Stimulated activated CD4-positive, alpha-beta T cell treated with anti-CD3 and anti-CD28 coated beads, Interleukin-12 subunit alpha, Interleukin-12 subunit beta, amount 100 ng/mL, for 48 hours (primary cell): ENCODE measurements around the gene WSB1.

Source experiments
- DNase-seq, 3 donors: peaks; one replicate each; pipeline ENCODE4 v3.0.0-alpha.2; 2020; ENCODE audit warnings: low read depth in 2 of 3, low spot score in 1 of 3

The WSB1 gene

GRCh38 chr17:27354491-27355081 is 60.7 kb downstream of the WSB1 start:
- DNase-seq = no peak

GRCh38 chr17:27355419-27355818 is 61.5 kb downstream of the WSB1 start:
- no peak for DNase-seq

- no peak for DNase-seq
Measured at GRCh38 chr17:27356091-27356705, 62.3 kb downstream of the WSB1 start.

DNA sequence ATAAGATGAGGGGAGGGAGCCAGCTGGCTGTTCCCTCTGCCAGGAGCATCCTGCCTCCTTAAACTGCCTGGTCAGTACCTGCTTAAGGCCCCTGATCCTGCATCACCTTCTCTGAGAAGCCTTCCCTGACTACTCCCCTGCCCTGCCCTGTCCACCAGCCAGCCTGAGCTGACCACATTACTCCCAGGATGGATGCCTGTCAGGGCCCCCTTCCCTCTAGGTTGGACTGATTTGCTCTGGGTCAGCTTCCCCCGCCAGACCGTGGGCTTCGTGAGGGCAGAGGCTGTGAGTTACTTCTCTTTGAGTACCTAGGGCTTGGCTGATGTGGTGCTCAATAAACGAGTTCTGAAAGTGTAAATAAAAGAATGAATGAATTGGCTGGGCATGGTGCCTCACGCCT is 63.3 kb downstream of the WSB1 start:
- DNase-seq = no peak

DNA sequence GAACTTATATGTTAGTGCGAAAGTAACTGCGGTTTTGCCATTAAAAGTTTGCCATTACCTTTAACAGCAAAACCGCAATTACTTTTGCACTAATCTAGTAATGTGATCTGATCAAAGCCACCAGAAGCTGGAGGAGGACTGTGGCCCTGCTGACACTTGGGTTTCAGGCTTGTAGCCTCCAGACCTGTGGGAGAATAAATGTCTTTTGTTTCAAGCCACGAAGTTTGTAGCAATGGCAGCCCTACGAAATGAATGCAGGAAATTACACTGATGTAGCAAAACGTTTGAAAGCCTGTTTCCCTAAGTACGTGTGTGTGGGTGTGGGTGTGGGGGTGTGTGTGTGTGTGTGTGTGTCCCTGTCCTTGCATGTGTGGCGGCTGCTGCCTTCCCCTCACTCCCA is 66.6 kb downstream of the WSB1 start:
- no peak for DNase-seq

- DNase-seq = no peak
Measured at GRCh38 chr17:27361695-27362094, 67.8 kb downstream of the WSB1 start.

DNA sequence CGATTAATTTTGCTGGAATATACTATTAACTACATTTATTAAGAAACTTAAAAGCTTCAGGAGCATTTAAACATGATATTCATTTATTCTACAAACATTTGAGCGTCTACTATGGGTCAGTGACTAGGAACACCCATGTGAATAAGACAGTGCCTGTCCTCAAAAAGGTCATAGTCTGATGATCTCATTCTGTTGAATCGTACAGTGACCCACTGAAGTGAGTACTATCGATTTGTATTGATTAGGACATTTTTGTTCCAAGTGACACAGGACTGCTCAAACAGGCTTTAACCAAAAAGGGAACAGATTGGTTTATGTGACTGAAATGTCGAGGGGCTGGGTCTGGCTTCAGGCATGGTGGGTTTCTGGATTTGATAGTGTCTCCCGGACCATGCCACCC is 68.6 kb downstream of the WSB1 start:
- no peak for DNase-seq

DNA sequence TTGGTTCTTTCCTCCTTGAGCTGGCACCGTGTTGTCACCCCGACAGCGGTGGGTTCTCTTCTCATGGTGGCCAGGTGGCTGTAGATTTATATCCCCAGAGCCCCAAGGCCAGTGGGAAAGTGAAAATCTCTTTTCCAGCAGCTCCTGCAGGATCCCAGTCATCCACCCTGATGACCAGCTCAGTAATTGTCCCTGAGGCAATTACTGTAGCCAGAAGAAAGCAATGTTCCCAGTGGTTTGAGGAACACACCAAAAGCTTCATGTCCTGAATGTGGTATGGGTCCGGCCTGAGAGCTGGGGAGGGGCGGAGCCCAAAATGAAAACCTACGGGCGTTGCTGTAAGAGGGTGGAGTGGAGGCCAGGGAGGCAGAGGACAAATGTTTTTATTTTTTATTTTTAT is 69.0 kb downstream of the WSB1 start:
- no peak for DNase-seq

- DNase-seq = no peak
Measured at GRCh38 chr17:27363326-27363725, 69.4 kb downstream of the WSB1 start.
